ENCODE results near the gene WWC2. TPM values are rescaled to one million over a fixed set of nuclear protein-coding genes. Genes with fewer than 3 reads are reported as not detected.

The WWC2 gene
- total and polyA plus RNA-seq, 2 experiments from 2014 or later = 18.8 to 30.2 TPM

GRCh38 chr4:183291070-183291469 is 192.0 kb downstream of the WWC2 start:
- no peak for TF ChIP-seq CTCF (IDR thresholded peaks at IDR 0.05; ENCODE audit: low read depth, low read length)
- peaks cover 7% of the 10 kb centered on the region for H3K36me3 ChIP-seq

GRCh38 chr4:183295711-183296110 is 196.7 kb downstream of the WWC2 start:
- Histone ChIP-seq H3K4me3 (no peak overlapping the region), H3K27ac (peak overlapping the region; percentile 56), H3K36me3 (no peaks in the 10 kb centered on the region), H3K4me1 (ENCODE audit: low read depth) (no peaks in the 10 kb centered on the region), H3K9me3 (ENCODE audit: low read depth) (no peaks in the 10 kb centered on the region), H3K27me3 (no peaks in the 10 kb centered on the region)
- no peak for DNase-seq (ENCODE audit: low read depth in 1 of 2, low spot score in 1 of 2)
- TF ChIP-seq CTCF (IDR thresholded peaks at IDR 0.05; ENCODE audit: low read depth, low read length) = no peak

More at GRCh38 chr4:183291070-183291469, 192.0 kb downstream of the WWC2 start:
- no peak overlapping the region for H3K4me3 ChIP-seq
- no peak for DNase-seq (ENCODE audit: low read depth in 1 of 2, low spot score in 1 of 2)
- no peak overlapping the region for H3K27ac ChIP-seq
- no peaks in the 10 kb centered on the region for H3K4me1 ChIP-seq (ENCODE audit: low read depth)
- H3K27me3 ChIP-seq = no peaks in the 10 kb centered on the region
- H3K9me3 ChIP-seq (ENCODE audit: low read depth) = no peaks in the 10 kb centered on the region

GRCh38 chr4:183297675-183298074 is 198.6 kb downstream of the WWC2 start:
- H3K36me3 ChIP-seq = no peaks in the 10 kb centered on the region
- no peak for TF ChIP-seq CTCF (IDR thresholded peaks at IDR 0.05; ENCODE audit: low read depth, low read length)
- DNase-seq (ENCODE audit: low read depth in 1 of 2, low spot score in 1 of 2) = no peak
- no peak overlapping the region for H3K27ac ChIP-seq
- H3K4me1 ChIP-seq (ENCODE audit: low read depth) = no peaks in the 10 kb centered on the region
- H3K4me3 ChIP-seq = no peak overlapping the region
- no peaks in the 10 kb centered on the region for H3K9me3 ChIP-seq (ENCODE audit: low read depth)
- H3K27me3 ChIP-seq = no peaks in the 10 kb centered on the region

GRCh38 chr4:183299464-183299863 is 200.4 kb downstream of the WWC2 start:
- Histone ChIP-seq H3K9me3 (ENCODE audit: low read depth) (no peaks in the 10 kb centered on the region), H3K27me3 (no peaks in the 10 kb centered on the region), H3K4me1 (ENCODE audit: low read depth) (no peaks in the 10 kb centered on the region), H3K36me3 (no peaks in the 10 kb centered on the region), H3K4me3 (no peak overlapping the region), H3K27ac (no peak overlapping the region)
- no peak for DNase-seq (ENCODE audit: low read depth in 1 of 2, low spot score in 1 of 2)
- no peak for TF ChIP-seq CTCF (IDR thresholded peaks at IDR 0.05; ENCODE audit: low read depth, low read length)

GRCh38 chr4:183300070-183300469 is 201.0 kb downstream of the WWC2 start:
- Histone ChIP-seq H3K4me3 (no peak overlapping the region), H3K9me3 (ENCODE audit: low read depth) (no peaks in the 10 kb centered on the region), H3K4me1 (ENCODE audit: low read depth) (no peaks in the 10 kb centered on the region), H3K36me3 (no peaks in the 10 kb centered on the region), H3K27me3 (no peaks in the 10 kb centered on the region), H3K27ac (no peak overlapping the region)
- no peak for TF ChIP-seq CTCF (IDR thresholded peaks at IDR 0.05; ENCODE audit: low read depth, low read length)
- peak in 1 of 2 donors; percentile 35 for DNase-seq (ENCODE audit: low read depth in 1 of 2, low spot score in 1 of 2)

- H3K4me3 ChIP-seq = no peak overlapping the region
- no peaks in the 10 kb centered on the region for H3K36me3 ChIP-seq
- no peaks in the 10 kb centered on the region for H3K9me3 ChIP-seq (ENCODE audit: low read depth)
- H3K27ac ChIP-seq = no peak overlapping the region
- DNase-seq (ENCODE audit: low read depth in 1 of 2, low spot score in 1 of 2) = no peak
- no peak for TF ChIP-seq CTCF (IDR thresholded peaks at IDR 0.05; ENCODE audit: low read depth, low read length)
- H3K4me1 ChIP-seq (ENCODE audit: low read depth) = no peaks in the 10 kb centered on the region
- H3K27me3 ChIP-seq = no peaks in the 10 kb centered on the region
Measured at GRCh38 chr4:183300655-183301054, 201.6 kb downstream of the WWC2 start.

Data from cardiac muscle cell (in vitro differentiated cells and primary cell).